Activated T-helper 9 cell treated with anti-CD3 and anti-CD28 coated beads, Interleukin-2, amount 50 U/mL, for 16 hours (primary cell): ENCODE results near the gene KIF21B.

Experiments used
- DNase-seq: peaks from one replicate; pipeline ENCODE4 v3.0.0-alpha.2; 2020; ENCODE audit warnings: low read depth

Gene KIF21B

GRCh38 chr1:201042779-201043461, 19.4 kb upstream of the KIF21B start:
- DNase-seq, result peak; percentile 48

DNA sequence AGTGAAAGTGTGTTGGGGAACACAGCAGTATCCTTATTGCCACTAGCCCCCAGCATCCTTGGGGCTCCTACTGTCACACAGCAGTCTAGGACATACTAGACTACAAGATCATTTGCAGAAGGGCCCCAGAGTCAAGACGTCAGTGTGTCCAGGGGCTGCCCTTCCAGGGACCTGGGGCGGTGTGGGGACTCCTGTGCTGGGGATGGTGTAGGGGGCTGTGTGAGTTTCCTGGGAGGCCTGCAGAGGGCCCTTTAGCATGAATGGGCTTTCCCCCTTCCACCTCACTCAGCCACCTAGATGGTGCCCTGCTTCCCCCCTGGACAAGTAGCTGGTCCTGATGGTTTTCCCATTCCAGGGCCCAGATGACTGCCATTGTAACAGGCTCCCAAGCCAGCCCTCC, 17.5 kb upstream of the KIF21B start:
- DNase-seq, result no peak

GRCh38 chr1:201039876-201040275, 16.4 kb upstream of the KIF21B start:
- DNase-seq, result no peak

DNA sequence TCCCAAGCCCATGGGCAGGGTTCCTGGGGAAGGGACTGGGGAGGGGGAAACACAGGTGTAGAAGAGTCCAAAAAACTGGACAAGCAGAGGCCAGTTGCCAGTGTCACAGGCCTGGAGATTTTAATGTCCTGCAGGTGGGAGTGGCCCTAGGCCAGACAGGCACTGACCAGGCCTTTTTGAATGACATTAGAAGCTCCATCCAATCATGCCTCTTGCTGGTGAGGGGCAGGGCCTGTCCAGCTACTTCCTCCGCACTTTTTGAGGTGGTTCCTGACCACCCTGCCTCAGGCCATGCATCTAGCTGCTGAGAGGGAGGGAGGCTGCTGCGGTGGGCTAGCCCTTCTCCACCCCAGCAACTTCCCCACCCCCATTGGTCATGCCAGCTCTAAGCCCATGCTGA, 15.9 kb upstream of the KIF21B start:
- DNase-seq, result no peak

DNA sequence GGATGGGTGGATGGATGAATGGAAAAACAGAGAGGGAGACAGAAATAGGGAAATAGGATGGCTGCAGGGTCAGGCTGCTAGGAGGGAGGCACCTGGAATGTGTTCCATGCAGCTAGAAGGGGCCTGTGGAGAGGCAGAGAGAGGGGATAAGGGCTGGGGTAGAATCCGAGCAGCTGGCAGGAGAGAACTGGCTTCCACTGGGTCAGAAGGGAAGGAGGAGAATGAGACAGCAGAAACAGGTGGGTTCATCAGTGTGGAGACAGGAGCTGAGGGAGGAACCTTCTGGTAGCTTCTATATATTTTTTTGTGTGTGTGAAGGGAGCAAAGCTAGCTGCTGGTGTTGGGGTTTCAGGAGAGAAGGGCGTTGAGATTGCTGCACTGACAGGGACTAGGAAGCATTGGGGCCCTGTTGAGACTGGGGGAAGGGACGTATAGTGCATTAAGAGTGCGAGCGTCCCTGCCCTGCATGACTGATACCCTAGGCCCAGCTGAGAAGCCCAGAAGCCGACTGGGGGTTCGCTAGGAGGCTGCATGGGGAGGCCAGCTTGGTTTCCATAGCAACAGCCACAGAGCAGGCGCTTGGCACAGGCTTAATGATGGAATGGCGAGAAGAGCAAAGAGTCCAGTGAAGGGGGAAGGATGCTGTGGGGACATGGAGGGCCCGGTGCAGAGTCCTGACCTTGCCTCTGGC, 14.8 kb upstream of the KIF21B start:
- no peak for DNase-seq

- DNase-seq, result no peak
Measured at GRCh38 chr1:201036188-201036842, 12.8 kb upstream of the KIF21B start.

GRCh38 chr1:201034671-201035070, 11.2 kb upstream of the KIF21B start:
- DNase-seq, result no peak

GRCh38 chr1:201032408-201032807, 8.9 kb upstream of the KIF21B start:
- DNase-seq, result no peak

GRCh38 chr1:201028461-201028889, 5.0 kb upstream of the KIF21B start:
- no peak for DNase-seq

GRCh38 chr1:201026836-201027235, 3.3 kb upstream of the KIF21B start:
- no peak for DNase-seq

DNA sequence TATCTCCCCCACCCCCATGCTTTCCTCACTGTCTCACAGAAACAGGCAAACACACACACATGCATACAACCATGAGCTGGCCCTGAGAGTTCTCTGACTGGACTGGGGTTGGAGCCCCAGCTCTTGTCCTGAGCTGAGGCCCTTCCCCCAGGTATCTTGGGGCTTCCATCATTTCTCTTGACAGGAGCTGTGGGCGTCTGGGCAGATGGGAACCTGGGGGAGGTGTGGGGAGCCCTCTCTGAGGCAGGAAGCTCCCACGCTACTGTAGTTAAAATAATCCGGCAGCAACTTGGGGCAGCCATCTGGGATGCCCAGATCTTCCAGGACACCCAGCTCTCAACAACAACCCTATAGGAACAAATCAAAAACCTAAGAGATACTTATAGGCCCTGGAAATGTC, 2.7 kb upstream of the KIF21B start:
- DNase-seq, result no peak

GRCh38 chr1:201025571-201026002, 2.1 kb upstream of the KIF21B start:
- no peak for DNase-seq

DNA sequence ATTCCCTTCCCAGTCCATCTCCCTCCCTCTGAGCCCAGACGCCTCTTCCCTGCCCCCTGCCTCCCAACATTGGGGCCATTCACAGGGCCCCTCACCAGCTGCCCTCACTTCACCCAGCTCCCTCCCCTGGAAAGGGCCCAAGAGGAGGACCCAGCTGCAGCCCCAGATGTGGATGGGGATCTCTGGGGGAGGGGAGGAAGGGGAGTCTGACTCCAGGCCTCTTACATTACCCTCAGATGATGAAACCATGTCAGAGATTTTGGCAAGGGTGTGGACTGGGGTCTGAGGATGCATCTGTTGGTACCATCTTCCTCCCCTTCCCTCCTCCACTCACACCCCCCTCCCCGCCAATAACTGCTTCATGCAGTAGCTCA, 1.1 kb upstream of the KIF21B start:
- DNase-seq, result no peak

- no peak for DNase-seq
Measured at GRCh38 chr1:201023920-201024624, 558 bp upstream of the KIF21B start.

DNA sequence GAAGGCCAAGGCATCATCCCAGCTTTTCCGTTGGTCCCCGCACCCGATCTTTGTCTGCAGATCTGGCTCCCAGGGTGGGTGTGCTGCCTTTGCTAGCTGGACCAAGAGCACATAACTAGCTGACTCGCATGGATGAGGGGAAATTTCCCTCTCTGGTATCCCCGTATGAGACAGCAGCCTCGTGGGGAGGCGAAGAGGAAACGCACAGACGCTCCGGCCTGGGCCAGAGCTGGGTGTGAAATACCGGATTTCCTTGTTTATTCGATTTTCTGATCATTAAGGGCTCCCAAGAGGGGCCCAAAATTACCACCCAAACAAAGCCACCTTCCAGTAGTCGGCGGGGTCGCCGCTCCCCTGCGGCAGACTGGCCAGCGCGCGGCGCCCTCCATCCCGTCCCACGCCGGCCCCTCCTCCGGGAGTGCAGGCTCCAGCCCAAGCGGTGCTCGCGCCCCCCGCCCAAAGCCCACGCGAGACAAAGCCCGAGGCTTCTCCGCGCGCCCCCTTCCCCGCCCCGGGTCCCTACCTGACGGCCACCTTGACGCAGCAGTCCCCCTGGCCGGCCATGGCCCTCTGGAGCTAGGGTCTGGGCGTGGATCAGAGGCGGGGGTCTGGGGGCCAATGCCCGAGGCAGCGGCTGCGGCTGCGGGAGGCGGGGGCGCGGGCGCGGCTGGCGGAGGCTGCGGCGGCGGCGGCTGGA, 546 bp downstream of the KIF21B start:
- no peak for DNase-seq

- no peak for DNase-seq
Measured at GRCh38 chr1:201022493-201022819, 1.1 kb downstream of the KIF21B start.

GRCh38 chr1:201021630-201022492, 1.7 kb downstream of the KIF21B start:
- no peak for DNase-seq

DNA sequence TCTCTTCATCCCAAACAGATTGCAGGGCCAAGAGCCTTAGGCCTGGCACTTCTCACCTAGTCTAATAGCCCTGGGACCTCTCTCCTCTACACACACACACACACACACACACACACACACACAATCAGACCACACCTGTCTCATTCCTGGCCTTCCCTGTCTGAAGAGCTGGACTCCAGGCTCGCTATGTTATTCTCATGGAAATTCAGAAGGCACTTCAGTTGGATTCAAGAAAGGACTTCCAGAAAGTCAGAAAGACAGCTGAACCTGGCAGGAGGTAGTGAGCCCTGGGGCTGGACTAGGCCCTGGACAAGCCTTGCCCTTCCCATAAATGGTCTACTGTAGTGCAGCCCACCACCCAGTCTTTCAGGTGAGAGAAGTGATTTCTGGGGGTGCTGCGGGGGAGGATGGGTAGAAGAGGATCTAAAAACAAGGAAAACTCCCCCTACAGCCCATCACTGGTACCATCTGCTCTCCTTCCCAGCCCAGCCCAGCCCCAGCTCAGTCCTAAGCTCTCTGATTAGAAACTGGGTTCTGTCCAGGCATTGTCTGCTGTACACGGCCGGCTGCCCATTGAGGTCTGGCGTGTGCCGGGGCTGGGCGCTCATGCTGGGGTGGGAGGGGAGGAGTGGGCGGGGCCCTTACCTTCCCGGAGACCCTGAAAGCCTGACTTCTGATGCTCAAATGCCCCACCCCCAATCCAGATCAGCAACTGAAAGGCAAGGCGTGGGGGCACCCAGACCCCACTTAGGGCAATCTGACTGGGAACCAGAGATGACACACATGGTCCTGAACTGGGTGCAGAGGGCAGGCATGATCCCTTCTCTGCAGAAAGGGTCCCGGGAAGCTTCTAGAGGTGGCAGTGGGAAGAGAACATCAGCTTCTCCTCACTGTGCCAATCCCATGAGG, 2.5 kb downstream of the KIF21B start:
- no peak for DNase-seq

GRCh38 chr1:201020040-201020591, 3.4 kb downstream of the KIF21B start:
- DNase-seq, result no peak
